Suprapubic skin (tissue), 4 donors: ENCODE data around the gene KANSL1.

Experiments
- EP300 ChIP-seq: sonication (generic); formaldehyde crosslinking; IDR thresholded peaks from one replicate; pipeline ENCODE4 v1.6.1; 2017; ENCODE audit warnings: antibody characterized with exemption
- POLR2A ChIP-seq, 2 donors: fragments of 450-650 bp; IDR thresholded peaks; one replicate each; pipeline ENCODE4 v1.6.1; 2017; ENCODE audit warnings: antibody characterized with exemption in 2 of 2, mild to moderate bottlenecking in 2 of 2, moderate library complexity in 2 of 2
- POLR2AphosphoS5 ChIP-seq, 3 donors: sonication (generic); formaldehyde crosslinking; IDR thresholded peaks; one replicate each; pipeline ENCODE4 v1.6.1; 2017; ENCODE audit warnings: antibody characterized with exemption in 3 of 3
- TF ChIP-seq, protein P1 (sequence below), 2 donors: fragments of 200-600 bp in 1 of 2; fragments of 450-650 bp in 1 of 2; sonication (generic) in 1 of 2; IDR thresholded peaks; one replicate each; pipeline ENCODE4 v1.5.1; 2016 to 2019; ENCODE audit warnings: antibody characterized with exemption in 2 of 2, mild to moderate bottlenecking in 1 of 2, moderate library complexity in 1 of 2

- TF ChIP-seq, protein P1, sequence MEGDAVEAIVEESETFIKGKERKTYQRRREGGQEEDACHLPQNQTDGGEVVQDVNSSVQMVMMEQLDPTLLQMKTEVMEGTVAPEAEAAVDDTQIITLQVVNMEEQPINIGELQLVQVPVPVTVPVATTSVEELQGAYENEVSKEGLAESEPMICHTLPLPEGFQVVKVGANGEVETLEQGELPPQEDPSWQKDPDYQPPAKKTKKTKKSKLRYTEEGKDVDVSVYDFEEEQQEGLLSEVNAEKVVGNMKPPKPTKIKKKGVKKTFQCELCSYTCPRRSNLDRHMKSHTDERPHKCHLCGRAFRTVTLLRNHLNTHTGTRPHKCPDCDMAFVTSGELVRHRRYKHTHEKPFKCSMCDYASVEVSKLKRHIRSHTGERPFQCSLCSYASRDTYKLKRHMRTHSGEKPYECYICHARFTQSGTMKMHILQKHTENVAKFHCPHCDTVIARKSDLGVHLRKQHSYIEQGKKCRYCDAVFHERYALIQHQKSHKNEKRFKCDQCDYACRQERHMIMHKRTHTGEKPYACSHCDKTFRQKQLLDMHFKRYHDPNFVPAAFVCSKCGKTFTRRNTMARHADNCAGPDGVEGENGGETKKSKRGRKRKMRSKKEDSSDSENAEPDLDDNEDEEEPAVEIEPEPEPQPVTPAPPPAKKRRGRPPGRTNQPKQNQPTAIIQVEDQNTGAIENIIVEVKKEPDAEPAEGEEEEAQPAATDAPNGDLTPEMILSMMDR (IDR thresholded peaks at IDR 0.05): no peak
- no peak for TF ChIP-seq POLR2AphosphoS5 (IDR thresholded peaks at IDR 0.05)
- TF ChIP-seq EP300: no peak
- no peak for TF ChIP-seq POLR2A (IDR thresholded peaks at IDR 0.05)
These were observed 179.6 kb downstream of the KANSL1 start for GRCh38 chr17:46013502-46014165.
